NCI-H1436 treated with DMSO at 0.1 percent for 48 hours (cell line): ENCODE results near the gene POTEG.
"Not testable (repeated sequence)": the region's sequence is repeated elsewhere in the genome, so short reads cannot be mapped to it uniquely, and the experiment has no call there.

Experiments
- DNase-seq: peaks from one replicate; lab custom pipeline; 2025; lab: John Stamatoyannopoulos, UW

The POTEG gene

GRCh38 chr14:19434241-19434640, at the start of gene POTEG:
POTEG (minus strand) TSS chr14:19434341; CDS start chr14:19434289, 52 bp downstream.
- DNase-seq: not testable (repeated sequence)

GRCh38 chr14:19482093-19482492, 48.0 kb upstream of the POTEG start:
- not testable (repeated sequence) for DNase-seq

GRCh38 chr14:19481421-19481820, 47.3 kb upstream of the POTEG start:
- not testable (repeated sequence) for DNase-seq

- DNase-seq: not testable (repeated sequence)
These were observed 46.4 kb upstream of the POTEG start for GRCh38 chr14:19480491-19480890.

GRCh38 chr14:19445761-19446160, 11.6 kb upstream of the POTEG start:
- DNase-seq: not testable (repeated sequence)

- DNase-seq: not testable (repeated sequence)
These were observed 5.7 kb upstream of the POTEG start for GRCh38 chr14:19439826-19440225.

- not testable (repeated sequence) for DNase-seq
These were observed 5.1 kb upstream of the POTEG start for GRCh38 chr14:19439219-19439618.

- not testable (repeated sequence) for DNase-seq
These were observed 2.9 kb upstream of the POTEG start for GRCh38 chr14:19437126-19437443.

GRCh38 chr14:19436311-19437125, 2.4 kb upstream of the POTEG start:
- DNase-seq: not testable (repeated sequence)

GRCh38 chr14:19435852-19436251, 1.7 kb upstream of the POTEG start:
- DNase-seq: not testable (repeated sequence)

GRCh38 chr14:19434891-19435290, 750 bp upstream of the POTEG start:
- DNase-seq: not testable (repeated sequence)

GRCh38 chr14:19433765-19434164, 376 bp downstream of the POTEG start:
- not testable (repeated sequence) for DNase-seq

GRCh38 chr14:19408519-19408918, 25.6 kb downstream of the POTEG start:
- not testable (repeated sequence) for DNase-seq

- not testable (repeated sequence) for DNase-seq
These were observed 32.0 kb downstream of the POTEG start for GRCh38 chr14:19402097-19402496.

GRCh38 chr14:19394727-19395126, 39.4 kb downstream of the POTEG start:
- DNase-seq: not testable (repeated sequence)

- DNase-seq: not testable (repeated sequence)
These were observed 43.9 kb downstream of the POTEG start for GRCh38 chr14:19390230-19390629.

GRCh38 chr14:19388741-19389140, 45.4 kb downstream of the POTEG start:
- not testable (repeated sequence) for DNase-seq

GRCh38 chr14:19386996-19387395, 47.1 kb downstream of the POTEG start:
- DNase-seq: not testable (repeated sequence)

GRCh38 chr14:19386309-19386708, 47.8 kb downstream of the POTEG start:
- not testable (repeated sequence) for DNase-seq

- DNase-seq: not testable (repeated sequence)
These were observed 49.9 kb downstream of the POTEG start for GRCh38 chr14:19384088-19384781.

GRCh38 chr14:19383008-19383584, 51.0 kb downstream of the POTEG start:
- DNase-seq: not testable (repeated sequence)

GRCh38 chr14:19380137-19380536, 54.0 kb downstream of the POTEG start:
- not testable (repeated sequence) for DNase-seq

GRCh38 chr14:19374451-19374903, 59.7 kb downstream of the POTEG start:
- DNase-seq: not testable (repeated sequence)
